NOMO-1 treated with DMSO at 0.1 percent for 48 hours (cell line): ENCODE measurements around the gene RXRG.

Experiments
- DNase-seq: peaks from one replicate; lab custom pipeline; 2025; ENCODE audit not compliant: unreplicated experiment; lab: John Stamatoyannopoulos, UW

The RXRG gene

DNA sequence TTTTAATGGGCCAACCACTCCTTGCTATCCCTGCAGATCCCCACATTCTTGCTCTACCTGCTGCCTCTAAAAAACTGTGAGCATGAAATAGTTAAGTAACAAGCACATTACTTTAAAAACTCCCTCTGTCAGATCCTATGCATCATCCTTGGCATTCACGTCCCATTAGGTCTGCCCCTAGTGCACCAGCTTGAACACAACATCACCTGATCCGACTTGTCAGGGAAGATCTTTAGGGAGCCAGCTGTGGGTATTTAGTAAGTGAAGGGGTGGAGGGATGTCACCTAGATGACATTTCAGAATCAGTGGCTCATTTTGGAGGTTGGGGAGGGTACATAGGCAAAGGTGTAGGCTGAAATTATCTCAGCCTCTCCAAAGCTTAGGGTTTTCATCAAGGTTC, 33.5 kb downstream of the RXRG start:
- no peak for DNase-seq

DNA sequence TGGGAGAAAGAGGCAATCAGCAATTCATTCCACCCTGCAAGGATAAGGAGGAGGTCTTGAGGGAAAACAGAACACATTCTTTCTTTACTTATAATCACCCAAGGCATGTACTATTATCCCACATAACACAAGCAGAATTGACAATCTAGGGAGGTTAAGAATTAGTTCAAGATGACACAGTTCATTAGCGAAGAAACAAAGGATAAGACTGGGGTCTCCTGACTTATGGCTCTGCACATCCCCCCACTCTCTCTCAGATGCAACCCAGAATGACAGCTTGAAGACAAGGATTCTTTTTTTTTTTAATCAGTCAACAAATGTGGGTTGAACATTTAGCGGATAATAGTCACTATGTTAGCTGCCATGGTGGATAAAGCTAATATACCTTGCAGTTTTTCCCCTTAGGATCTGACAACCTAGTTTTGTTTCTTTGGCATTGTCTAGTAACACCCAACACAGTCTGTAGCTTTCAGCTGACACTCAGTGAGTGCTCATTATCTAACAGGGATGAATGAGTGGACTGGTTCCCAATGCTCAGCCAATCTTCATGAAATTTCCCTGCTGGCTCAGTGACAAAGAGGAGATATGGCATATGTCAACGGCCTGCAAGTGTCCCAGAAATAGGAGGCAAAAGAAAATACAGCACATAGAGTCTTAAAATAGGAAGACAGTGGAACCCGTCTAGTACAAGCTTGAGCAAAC, 35.1 kb downstream of the RXRG start:
- no peak for DNase-seq

DNA sequence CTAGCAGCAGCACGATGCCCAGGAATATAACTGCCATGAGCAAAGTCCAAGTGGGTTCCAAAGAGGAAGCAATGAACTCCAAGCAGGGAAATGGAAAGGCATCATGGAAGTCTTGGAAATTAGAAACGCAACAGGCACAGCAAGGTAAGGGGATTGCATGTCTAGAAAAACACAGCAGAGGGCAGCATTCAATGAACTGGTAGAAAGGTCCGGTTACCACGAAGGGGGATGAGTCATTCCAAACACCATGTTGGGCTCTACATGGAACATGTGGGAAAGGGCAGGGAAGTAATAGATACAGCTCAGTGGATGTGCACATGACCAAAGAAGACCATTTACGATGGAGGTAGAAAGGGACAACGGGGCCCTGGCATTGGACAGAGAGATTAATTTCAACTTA, 36.4 kb downstream of the RXRG start:
- DNase-seq, result peak; percentile 47

DNA sequence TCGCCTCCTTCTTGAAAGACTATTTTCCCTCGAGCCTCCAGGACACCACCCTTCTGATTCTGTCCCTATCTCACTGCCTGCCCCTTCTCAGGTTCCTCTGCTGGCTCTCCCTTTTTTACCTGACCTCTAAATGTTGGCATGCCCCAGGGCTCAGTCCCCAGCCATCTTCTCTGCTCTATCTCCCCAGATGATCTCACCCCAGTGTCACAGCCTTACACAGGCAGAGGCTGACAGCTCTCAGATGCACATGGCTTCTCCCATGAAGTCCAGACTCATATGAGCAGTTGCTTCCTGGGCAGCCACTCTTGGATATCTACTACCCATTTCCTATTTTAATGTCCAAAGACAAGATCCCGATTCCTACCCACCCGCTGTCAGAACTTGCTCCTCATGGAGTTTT, 37.5 kb downstream of the RXRG start:
- DNase-seq, result no peak

DNA sequence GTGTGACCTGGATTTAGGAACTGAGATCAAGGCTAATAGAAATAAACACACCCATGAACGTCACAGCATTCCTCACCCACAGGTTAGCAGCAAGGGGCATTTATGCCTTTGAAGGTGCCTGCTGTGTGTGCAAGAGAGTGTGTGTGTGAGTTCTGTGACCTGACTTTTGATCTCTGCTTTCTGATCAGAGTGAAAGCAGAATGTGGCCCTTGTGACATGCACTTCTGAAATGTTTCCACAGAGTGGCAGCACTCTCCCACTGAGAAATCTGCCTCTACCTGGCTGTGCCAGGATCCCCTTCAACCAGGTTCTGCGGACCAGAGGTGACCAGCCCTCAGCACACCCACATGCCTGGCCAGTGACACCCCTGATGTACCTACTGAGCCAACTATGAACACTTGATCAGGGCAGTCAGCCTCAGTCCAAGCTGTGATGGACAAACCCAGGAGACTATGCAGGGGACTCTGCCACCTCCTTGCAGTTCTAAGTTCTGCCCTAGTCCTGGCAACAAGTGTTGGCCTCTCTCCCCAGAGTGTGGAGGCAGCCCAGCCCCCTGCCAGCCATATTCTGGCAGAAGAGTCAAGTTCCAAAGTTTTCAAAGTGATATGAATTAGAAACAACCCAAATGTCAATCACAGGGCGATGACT, 41.0 kb downstream of the RXRG start:
- peak; percentile 34 for DNase-seq

- DNase-seq, result no peak
Measured at GRCh38 chr1:165402517-165403111, 42.3 kb downstream of the RXRG start.

- peak; percentile 16 for DNase-seq
Measured at GRCh38 chr1:165397944-165398343, 47.0 kb downstream of the RXRG start.

DNA sequence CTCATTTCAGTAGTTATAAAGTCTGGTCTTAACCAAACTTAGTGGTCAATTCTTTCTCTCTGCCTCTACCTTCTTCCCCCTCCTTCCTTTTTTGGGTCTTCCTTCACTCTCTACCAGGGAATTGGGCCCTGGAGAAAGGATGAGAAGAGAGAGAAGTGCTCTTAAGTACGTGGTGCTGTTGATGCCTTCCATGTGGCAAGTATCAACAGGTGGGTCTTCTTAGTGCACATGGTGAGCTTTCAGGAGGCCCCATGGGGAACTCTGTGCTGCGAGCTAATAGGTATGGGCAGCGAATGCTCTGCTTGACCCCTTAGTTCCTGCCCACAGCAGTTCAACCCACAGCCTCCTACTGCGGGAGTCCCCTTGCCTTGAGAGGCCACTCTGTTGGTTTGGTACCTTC, 49.0 kb downstream of the RXRG start:
- DNase-seq, result no peak

GRCh38 chr1:165395478-165395877, 49.4 kb downstream of the RXRG start:
- peak; percentile 43 for DNase-seq

DNA sequence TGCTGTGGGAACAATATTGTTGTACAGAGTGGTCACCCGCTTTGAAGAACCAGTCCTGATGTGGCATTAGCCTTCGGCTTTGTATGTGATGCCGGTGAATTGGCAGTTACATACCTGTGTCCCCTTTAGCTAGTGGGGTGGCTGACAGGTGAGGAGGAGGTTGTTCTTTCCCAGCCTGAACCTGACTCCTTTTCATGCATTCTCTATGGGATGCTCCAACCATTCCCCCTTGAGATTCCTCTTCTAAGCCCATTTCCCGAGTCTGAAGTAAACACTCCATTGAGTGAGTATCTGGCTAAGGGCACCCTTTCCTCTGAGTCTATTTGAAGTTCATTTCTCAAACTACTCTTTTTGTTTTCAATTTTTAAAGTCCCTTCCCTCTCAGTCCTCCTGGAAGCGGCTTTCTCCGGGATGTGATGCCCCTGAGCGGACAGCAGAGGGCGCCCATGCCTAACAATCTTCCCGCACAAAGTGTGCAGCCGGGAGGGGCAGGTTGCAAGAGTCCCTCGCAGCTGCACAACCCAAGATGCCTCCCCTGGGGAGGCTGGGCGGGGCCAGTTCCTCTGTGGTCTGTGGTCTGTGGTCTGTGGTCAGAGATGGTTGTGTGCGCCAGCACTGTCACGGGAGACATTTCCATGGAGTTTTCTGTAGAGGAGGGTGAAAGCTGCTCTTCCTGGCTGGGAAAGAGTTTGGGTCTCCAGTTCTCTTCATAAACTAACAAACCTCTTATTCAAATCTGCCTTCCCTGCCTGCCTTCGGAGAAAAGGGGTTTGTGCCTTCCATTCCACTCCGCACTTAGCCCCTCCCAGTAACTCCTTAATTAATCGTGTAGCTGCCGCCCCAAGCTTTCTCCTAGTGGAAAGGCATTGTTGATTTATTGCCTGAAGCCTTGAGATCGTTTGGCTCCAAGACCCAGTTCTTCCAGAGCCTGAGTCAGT, 52.0 kb downstream of the RXRG start:
- peak; percentile 91 for DNase-seq

DNA sequence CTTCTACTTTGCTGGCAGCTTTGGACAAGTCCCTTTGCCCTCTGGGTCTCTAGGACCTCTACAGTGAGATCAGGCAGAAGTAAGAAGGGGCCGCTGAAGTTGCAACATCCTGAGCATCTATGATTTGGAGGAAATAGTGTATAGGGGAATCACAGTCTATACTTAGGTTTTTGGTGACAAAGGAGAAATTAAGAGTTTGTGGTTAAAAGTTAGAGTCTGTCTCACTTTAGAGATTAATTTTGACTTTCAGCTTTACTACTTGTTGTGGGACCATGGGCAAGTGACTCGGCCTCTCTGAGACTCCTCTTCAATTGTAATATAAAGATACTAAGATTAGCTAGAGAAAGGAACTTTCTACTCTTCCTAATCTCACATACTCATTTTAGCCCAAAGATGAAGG, 55.3 kb downstream of the RXRG start:
- DNase-seq, result peak; percentile 51

DNA sequence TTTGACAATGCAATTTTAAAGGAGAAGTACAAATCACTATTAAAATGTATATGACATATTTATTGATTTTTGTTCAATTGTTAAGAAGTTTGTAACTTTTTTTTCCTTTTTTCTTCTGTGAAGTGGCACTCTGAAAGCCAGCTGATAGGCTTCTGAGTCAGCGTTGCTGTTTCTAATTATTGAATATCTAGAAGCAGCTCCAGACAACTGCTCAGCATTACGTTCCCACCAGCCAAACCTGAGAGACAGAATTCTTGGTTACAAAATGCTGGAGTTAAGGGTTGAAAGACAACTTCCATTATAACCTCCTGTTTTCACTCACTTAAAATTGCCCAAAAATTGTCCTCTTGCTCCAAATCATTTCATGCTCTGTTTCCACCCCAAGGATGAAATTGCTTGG, 57.0 kb downstream of the RXRG start:
- DNase-seq, result no peak

DNA sequence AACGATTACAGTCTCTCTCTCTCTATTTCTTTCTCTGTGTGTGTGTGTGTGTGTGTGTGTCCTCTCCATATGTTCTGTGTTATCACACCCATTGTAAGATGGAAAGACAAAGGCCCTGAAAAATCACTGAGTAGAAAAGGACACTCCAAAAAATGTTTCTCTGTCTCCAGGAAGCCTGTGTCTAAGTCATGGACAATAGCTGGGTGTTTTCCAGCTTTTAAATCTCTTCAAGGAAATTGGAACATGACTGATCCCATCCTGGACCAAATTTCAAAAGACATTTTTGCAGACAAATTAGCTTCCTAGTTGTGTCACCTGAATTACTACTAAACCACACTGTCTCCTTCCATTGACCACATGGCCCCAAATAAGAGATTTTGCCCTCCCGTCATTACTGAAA, 57.4 kb downstream of the RXRG start:
- no peak for DNase-seq

DNA sequence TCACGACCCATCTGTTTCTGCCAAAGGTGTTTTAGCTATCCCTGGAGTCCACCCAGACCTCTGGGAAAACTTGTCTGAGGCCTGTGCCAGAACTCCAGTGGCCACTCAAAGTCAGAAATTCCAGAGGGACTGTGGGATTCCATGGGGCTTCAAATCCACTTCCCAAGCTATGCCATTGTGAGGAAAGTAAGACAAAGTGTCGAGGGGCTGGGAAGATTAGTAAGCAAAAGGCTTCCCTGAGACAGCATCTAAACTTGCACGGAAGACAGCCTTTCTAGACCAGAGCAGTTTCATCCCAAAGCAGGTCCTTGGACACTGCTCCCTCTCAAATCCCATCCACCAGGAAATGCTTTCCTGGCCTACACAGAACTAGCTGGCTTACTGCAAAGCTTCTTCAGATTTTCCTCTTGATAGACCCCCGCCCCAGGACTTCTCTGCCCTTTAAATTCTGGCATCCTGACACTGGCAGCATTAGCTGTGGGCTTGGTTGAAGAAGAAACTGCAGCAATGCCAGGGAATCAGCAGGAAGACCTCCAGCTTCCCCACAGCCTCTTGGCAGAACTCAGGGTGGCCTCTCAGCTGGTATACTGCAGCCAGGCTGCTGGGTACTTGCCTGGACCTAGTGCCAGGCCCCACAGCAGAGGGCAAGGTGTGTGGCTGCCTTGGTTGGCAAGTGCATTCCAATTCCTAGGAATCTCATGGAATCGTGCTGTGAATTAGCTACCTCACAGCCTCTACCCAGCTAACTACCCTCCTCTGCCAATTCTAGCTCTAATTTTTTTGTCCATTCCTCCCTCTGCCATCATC, 61.1 kb downstream of the RXRG start:
- no peak for DNase-seq

DNA sequence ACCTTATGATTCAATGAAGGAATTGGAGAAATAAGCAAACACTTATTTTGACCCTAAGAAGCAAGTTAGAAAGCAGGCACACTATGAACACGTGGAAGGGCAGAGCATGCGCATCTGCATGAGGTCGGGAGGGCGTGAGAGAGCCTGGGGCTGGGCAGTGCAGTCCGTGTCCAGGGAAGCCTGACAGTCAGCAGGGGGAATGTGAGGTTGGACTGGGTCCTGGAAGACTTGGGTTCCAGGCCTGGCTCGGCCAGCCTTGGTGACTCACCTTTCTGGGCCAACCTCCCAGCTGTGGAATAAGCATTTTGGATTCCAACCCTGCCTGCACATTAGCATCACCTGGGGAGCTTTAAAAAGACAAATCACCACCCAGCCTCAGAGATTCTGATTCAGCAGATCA, 61.9 kb downstream of the RXRG start:
- DNase-seq, result no peak

DNA sequence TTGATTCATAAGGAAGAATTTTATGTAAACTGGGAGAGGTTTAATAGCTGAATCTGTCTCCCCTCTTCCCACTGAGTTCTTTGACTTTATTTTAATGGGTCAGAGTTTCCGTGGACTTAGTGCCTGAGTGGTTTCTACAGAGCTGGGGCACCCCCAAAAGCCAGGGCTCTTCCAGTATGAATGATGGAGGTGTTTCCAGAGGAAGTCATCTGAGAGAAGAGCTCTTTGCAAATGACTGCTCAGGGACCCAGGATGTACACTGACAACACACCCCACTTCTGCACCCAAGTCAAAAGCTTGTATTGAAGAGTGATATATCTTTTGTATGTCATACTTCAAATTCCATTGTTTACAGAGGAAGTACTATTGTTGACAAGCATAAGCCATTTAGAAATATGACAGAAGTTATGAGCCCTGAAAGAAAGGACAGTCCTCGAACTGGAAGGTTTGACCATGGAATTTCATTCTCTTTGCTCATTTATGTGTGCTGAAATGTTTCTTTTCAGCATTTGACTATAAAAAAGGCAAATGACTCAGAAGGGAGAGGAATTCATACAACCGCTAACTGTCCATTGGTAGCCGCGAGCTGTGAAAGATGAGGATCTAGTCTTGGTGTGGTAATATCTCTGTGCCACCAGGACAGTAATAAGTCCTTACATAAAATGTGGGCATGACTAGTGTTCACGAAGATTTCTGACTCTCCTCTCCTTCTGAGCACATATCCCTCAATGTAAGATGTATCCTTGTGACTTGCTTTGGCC, 63.0 kb downstream of the RXRG start:
- peak; percentile 49 for DNase-seq

DNA sequence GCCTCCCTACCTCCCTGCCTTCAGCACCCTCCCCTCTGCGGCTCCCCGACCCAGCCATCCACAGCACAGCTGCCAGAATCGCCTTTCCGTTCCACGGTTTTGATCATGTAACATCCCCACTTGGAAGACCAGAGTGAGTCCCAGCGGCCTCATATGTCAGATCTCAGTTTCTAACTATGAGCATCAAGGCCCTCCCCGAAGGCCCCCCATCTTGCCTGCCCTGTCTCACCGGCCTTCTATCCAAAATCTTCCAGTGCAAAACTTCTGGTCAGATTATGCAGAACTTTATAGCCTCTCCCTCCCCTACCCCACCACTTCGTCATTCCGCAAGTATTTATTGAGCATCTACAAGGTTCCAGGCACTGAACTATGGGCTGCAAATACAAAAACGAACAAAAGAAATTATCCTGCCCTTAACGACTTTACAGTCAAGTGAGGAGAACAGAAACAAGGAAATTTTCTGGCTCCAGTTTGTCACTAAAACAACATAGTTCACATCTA, 68.1 kb downstream of the RXRG start:
- DNase-seq, result no peak

DNA sequence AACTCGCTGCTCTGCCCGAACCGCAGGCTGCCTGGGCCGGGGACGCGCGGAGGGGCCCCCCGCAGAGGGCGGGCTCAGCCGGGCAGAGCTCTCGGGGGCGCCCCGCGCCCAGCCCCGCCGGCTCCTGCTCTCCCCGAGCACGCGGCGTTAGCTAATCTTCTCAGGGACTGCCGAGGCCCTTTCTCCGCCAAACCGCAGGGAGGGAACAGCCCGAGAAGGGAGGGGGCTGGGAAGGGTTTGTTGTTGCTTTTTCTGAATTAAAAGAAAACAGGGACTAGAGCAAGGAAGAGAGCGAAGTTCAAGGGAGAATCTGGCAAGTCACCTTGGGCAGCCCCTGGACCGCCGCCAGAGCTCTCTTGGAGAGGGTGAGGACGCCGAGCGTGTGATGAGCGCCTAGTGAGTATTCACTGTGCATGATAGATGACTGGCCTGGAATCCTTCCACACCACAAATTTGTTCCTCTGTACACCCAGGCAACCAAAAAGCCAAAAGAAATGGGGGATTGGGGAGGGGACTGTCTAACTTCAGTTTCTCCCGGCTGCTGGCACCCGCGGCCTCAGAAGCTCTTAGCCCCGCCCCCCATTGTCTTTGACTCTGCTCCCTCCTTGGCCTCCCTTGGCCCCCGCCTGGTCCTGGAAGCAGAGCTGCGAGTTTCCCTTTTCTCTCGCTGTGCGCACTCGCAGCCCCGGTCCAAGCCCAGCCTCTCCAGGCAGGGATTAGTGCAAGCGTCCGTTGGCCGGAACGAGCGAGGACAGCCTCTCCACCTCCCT, 68.7 kb downstream of the RXRG start:
- DNase-seq, result peak; percentile 43

DNA sequence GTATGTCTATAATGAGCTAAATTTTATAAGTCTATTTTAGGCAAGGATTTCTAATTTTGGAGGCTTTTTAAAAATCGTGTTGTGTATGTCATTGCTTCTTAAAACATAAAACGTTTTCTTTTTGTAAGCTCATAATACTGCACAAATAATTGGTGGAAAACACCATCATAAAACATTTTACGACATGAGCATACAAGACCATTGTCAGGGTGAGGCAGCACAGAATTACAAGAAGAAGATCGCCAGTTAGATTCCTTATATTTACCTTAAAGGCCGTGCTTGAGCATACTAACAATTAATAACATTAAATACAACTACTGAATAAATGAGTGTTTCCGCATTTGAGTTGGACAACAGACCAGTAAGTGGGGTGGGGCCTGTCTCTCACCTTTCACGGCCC, 69.3 kb downstream of the RXRG start:
- DNase-seq, result no peak
